MCF 10A (cell line): ENCODE measurements around the gene LGALS9. TPM values are rescaled to one million over a fixed set of nuclear protein-coding genes. Genes with fewer than 3 reads are reported as not detected.

Experiments used
- BruUV-seq: library from RNA; stranded (reverse); fragments of 400-500 nt; replicated peaks from 2 replicates; lab custom pipeline; 2021; lab: Mats Ljungman, UMichigan
- CTCF ChIA-PET: fragments of 300-600 bp; sonication (Branson Sonifier 250); formaldehyde crosslinking; extraction: SDS; loops from one replicate; lab custom pipeline; 2021; ENCODE audit warnings: antibody characterized with exemption, inconsistent platforms; lab: Yijun Ruan, JAX
- POLR2A ChIA-PET: fragments of 300-600, 350-650 bp; sonication (Branson Sonifier 250); formaldehyde crosslinking; extraction: SDS; loops from one replicate; lab custom pipeline; 2020; ENCODE audit warnings: antibody characterized with exemption, inconsistent platforms; lab: Yijun Ruan, JAX
- DNase-seq: peaks from one replicate; pipeline ENCODE4 v3.0.0-alpha.2; 2018; ENCODE audit not compliant: unreplicated experiment
- H3K27ac Mint-ChIP-seq: one replicate; pipeline ENCODE4 v1.8.0; 2022; ENCODE audit warnings: mild to moderate bottlenecking, low read depth, mixed read lengths; ENCODE audit not compliant: unreplicated experiment
- H3K27me3 Mint-ChIP-seq: one replicate; pipeline ENCODE4 v1.8.0; 2022; ENCODE audit warnings: mixed read lengths; ENCODE audit not compliant: insufficient read depth, unreplicated experiment
- H3K36me3 Mint-ChIP-seq: one replicate; pipeline ENCODE4 v1.8.0; 2022; ENCODE audit warnings: mild to moderate bottlenecking, moderate library complexity, mixed read lengths; ENCODE audit not compliant: insufficient read depth, unreplicated experiment
- H3K4me1 Mint-ChIP-seq: one replicate; pipeline ENCODE4 v1.8.0; 2022; ENCODE audit warnings: mixed read lengths; ENCODE audit not compliant: insufficient read depth, unreplicated experiment
- H3K4me3 Mint-ChIP-seq: one replicate; pipeline ENCODE4 v1.8.0; 2022; ENCODE audit warnings: mild to moderate bottlenecking, moderate library complexity, mixed read lengths; ENCODE audit not compliant: unreplicated experiment
- H3K9me3 Mint-ChIP-seq: one replicate; pipeline ENCODE4 v1.8.0; 2022; ENCODE audit warnings: mixed read lengths; ENCODE audit not compliant: unreplicated experiment
- intact Hi-C: fragments of 100-400 bp; cut with micrococcal nuclease; formaldehyde crosslinking; loops from 2 replicates; pipeline ENCODE4 v1.14.1; 2022
- total RNA-seq: library from RNA; stranded (reverse); gene quantifications from 2 replicates; pipeline ENCODE4 v1.2.3, GENCODE V29; 2022
- TF ChIP-seq, protein P1 (sequence below): fragments of 200-600 bp; IDR thresholded peaks from one replicate; pipeline ENCODE4 v1.8.0; 2022; ENCODE audit warnings: antibody characterized with exemption, mild to moderate bottlenecking; ENCODE audit not compliant: unreplicated experiment

Gene LGALS9
- total RNA-seq, 1 experiment from 2014 or later: 0.54 TPM

DNA sequence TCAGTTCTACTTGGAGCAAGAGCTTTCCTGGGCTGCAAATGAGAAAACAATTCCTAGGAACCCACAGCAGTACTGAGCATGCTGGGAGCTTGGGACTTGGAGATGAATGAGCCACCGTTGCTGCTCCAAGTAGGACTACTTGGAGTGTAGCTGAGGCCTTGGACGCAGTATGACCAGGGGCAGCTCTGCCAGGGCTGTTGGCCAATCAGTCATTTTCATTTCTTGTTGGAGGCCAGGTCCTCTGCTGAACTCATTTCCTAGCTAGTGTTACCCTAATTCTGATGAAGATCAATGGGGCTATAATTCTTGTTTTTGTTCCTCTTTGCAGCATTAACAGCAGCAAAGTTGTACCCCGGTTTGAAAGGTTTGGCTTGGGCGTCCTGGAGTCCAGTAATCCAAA lies 8.0 kb upstream of the LGALS9 start:
- ChIA-PET POLR2A (no interaction called here), CTCF (interaction anchor here (0.5 to 2.8 kb wide), 9 partner anchors 19 to 387 kb away, joined by 3 to 12 read pairs (median 3); no protein-coding TSS in a partner anchor)
- TF ChIP-seq, protein P1, sequence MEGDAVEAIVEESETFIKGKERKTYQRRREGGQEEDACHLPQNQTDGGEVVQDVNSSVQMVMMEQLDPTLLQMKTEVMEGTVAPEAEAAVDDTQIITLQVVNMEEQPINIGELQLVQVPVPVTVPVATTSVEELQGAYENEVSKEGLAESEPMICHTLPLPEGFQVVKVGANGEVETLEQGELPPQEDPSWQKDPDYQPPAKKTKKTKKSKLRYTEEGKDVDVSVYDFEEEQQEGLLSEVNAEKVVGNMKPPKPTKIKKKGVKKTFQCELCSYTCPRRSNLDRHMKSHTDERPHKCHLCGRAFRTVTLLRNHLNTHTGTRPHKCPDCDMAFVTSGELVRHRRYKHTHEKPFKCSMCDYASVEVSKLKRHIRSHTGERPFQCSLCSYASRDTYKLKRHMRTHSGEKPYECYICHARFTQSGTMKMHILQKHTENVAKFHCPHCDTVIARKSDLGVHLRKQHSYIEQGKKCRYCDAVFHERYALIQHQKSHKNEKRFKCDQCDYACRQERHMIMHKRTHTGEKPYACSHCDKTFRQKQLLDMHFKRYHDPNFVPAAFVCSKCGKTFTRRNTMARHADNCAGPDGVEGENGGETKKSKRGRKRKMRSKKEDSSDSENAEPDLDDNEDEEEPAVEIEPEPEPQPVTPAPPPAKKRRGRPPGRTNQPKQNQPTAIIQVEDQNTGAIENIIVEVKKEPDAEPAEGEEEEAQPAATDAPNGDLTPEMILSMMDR: no peak
- intact Hi-C loops: no loop called here
- no peaks in the 10 kb centered on the region for H3K4me1 Mint-ChIP-seq
- H3K27ac Mint-ChIP-seq: no peak overlapping the region
- H3K4me3 Mint-ChIP-seq: no peak overlapping the region
- peaks cover 7% of the 10 kb centered on the region for H3K36me3 Mint-ChIP-seq
- no peaks in the 10 kb centered on the region for H3K9me3 Mint-ChIP-seq
- no peak for DNase-seq
- no peaks in the 10 kb centered on the region for H3K27me3 Mint-ChIP-seq
- BruUV-seq: no TSS peak

DNA sequence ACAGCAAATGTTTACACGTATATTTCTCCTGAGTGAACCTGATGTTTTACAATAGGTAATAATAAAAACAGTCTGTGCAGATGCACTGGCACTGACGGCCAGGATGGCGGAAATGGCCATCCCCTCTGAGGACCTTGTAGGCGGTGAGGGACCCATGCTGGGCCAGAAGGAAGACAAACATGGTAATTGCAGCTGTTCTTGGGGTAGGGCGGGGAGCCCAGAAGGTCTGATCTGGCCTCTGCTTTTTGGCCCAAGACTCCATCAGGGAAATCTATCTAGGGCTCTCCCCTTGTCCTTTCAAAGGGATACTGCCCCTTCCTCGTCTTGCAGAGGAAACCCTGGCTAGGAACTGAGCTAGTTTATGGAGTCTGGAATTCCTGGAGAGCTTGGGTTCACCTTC lies 7.4 kb upstream of the LGALS9 start:
- intact Hi-C loops: no loop called here
- Mint-ChIP-seq H3K9me3 (no peaks in the 10 kb centered on the region), H3K27me3 (no peaks in the 10 kb centered on the region), H3K36me3 (peaks cover 7% of the 10 kb centered on the region), H3K27ac (no peak overlapping the region), H3K4me3 (no peak overlapping the region), H3K4me1 (no peaks in the 10 kb centered on the region)
- POLR2A ChIA-PET: no interaction called here
- TF ChIP-seq, protein P1: no peak
- DNase-seq: no peak
- CTCF ChIA-PET: interaction anchor here (0.5 to 2.8 kb wide), 10 partner anchors 20 to 329 kb away, joined by 3 to 12 read pairs (median 4); no protein-coding TSS in a partner anchor
- BruUV-seq: no TSS peak

DNA sequence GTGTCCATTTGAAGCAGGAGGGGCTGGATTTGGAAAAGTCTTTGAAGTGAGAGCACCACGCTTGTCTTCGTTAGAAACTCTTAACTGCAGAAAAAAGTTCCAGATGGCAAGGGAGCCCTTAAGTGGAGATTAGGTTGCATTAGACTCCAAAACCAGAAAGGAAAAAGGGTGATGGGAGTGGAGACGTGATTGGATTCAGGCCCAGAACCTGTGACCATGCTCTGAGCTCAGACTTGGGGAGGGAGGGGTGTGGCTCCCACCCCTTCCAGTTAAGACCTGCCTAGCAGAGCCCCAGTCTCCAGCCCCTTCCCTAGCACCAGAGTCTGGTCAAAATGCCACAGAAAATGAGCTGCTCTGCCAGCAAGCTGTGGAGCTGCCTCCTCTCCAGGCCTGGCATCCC lies 6.4 kb upstream of the LGALS9 start:
- Mint-ChIP-seq H3K4me1 (peaks cover 5% of the 10 kb centered on the region), H3K9me3 (no peaks in the 10 kb centered on the region), H3K36me3 (peaks cover 7% of the 10 kb centered on the region), H3K27me3 (no peaks in the 10 kb centered on the region), H3K27ac (no peak overlapping the region), H3K4me3 (no peak overlapping the region)
- POLR2A ChIA-PET: no interaction called here
- TF ChIP-seq, protein P1: no peak
- CTCF ChIA-PET: interaction anchor here (0.7 to 1.3 kb wide), 3 partner anchors 21 to 310 kb away, joined by 3 to 4 read pairs (median 3); no protein-coding TSS in a partner anchor
- no peak for DNase-seq
- intact Hi-C loops: no loop called here
- BruUV-seq: no TSS peak

DNA sequence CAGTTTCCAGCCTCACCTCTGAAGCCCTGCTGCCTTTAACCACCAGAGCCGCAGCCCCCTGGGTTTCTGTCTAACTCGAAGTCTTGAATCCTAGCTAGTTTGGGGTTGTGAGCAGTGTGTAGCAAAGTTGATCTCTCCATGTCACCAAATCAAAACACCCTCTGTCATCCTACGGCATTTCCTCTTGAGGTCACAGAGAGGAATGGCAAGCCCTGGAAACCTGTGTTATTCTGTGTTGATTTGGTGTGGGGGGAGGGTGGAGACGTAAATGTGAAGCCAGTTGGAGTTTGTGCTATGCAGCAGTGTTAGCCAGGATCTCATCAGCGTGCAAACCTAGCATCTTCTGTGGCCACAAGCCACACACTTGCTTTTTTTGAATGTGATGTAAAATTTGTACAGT lies 5.1 kb upstream of the LGALS9 start:
- Mint-ChIP-seq H3K4me1 (peaks cover 12% of the 10 kb centered on the region), H3K36me3 (peaks cover 7% of the 10 kb centered on the region), H3K4me3 (no peak overlapping the region), H3K27me3 (no peaks in the 10 kb centered on the region), H3K27ac (no peak overlapping the region), H3K9me3 (no peaks in the 10 kb centered on the region)
- POLR2A ChIA-PET: no interaction called here
- CTCF ChIA-PET: interaction anchor here (0.6 to 1.2 kb wide), 3 partner anchors 13 to 23 kb away, joined by 3 to 4 read pairs (median 3); no protein-coding TSS in a partner anchor
- intact Hi-C loops: no loop called here
- TF ChIP-seq, protein P1: no peak
- no TSS peak for BruUV-seq
- no peak for DNase-seq
